A673 (cell line): ENCODE results near the gene CREBRF.

Experiments
- EZH2 ChIP-seq: fragments of 200-600 bp; sonication (generic); IDR thresholded peaks from 2 replicates; pipeline ENCODE4 v1.6.1; 2017; ENCODE audit warnings: borderline replicate concordance, low read depth, mild to moderate bottlenecking, mixed read lengths, antibody characterized with exemption, low read length; ENCODE audit not compliant: poor library complexity, severe bottlenecking
- TF ChIP-seq, protein P1 (sequence below): fragments of 300-800, 200-600 bp; sonication (generic); conservative IDR thresholded peaks from 2 replicates; pipeline ENCODE4 v1.5.1; 2017; ENCODE audit warnings: low read depth, mild to moderate bottlenecking, antibody characterized with exemption, low read length, moderate library complexity, mixed read lengths

DNA sequence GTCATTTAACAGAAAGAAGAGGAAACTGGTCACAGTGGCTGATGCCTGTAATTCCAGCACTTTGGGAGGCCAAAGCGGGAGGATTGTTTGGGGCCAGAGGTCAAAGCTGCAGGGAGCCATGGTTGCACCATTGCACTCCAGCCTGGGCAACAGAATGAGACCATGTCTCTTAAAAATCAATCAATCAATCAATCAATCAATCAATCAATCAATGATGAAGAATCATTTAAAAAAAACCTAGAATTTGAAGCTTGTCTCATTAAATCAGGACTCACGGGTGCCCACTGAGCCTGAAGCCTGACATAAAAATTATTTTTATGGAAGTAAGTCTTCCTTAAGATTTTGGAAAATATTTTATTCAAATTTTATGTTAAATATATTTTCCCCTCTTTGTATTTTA lies 132.1 kb downstream of the CREBRF start:
- TF ChIP-seq, protein P1, sequence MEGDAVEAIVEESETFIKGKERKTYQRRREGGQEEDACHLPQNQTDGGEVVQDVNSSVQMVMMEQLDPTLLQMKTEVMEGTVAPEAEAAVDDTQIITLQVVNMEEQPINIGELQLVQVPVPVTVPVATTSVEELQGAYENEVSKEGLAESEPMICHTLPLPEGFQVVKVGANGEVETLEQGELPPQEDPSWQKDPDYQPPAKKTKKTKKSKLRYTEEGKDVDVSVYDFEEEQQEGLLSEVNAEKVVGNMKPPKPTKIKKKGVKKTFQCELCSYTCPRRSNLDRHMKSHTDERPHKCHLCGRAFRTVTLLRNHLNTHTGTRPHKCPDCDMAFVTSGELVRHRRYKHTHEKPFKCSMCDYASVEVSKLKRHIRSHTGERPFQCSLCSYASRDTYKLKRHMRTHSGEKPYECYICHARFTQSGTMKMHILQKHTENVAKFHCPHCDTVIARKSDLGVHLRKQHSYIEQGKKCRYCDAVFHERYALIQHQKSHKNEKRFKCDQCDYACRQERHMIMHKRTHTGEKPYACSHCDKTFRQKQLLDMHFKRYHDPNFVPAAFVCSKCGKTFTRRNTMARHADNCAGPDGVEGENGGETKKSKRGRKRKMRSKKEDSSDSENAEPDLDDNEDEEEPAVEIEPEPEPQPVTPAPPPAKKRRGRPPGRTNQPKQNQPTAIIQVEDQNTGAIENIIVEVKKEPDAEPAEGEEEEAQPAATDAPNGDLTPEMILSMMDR = no peak
- no peak for TF ChIP-seq EZH2
